ENCODE data around the gene ID3. TPM values are rescaled to one million over a fixed set of nuclear protein-coding genes. Genes with fewer than 3 reads are reported as not detected.

Gene ID3
- total and polyA plus RNA-seq, 7 experiments from 2014 or later, result 13.0 to 89.4 (median 28.3) TPM

- H3K4me3 Mint-ChIP-seq, result peak overlapping the region in 6 of 10 donors; percentile 3 to 97 (median 30)
- peaks cover 35 to 72% (median 66%) of the 10 kb centered on the region in 7 donors for H3K4me1 Mint-ChIP-seq
- H3K27ac Mint-ChIP-seq, result peak overlapping the region in 8 of 9 donors; percentile 8 to 96 (median 42)
- intact Hi-C loops (cut with micrococcal nuclease), result no loop called here
- no peaks in the 10 kb centered on the region for H3K9me3 ChIP-seq (ENCODE audit: control insufficient read depth in 2 of 3, low read length in 3 of 3)
- ChIA-PET POLR2A (interaction anchor here (1.2 to 57.7 kb wide), 3 partner anchors 17 to 58 kb away, joined by 10 to 1267 read pairs (median 261); no protein-coding TSS in a partner anchor), CTCF (interaction anchor here (25.8 kb wide), 1 partner anchor 72 kb away, joined by 643 read pairs; no protein-coding TSS in a partner anchor)
- no peaks in the 10 kb centered on the region for H3K9me3 Mint-ChIP-seq
- no peak for ATAC-seq
- peaks cover 0 to 62% (median 0%) of the 10 kb centered on the region in 5 donors for H3K27me3 Mint-ChIP-seq
- no peaks in the 10 kb centered on the region for H3K27me3 ChIP-seq (ENCODE audit: control insufficient read depth in 2 of 2, insufficient read depth in 2 of 2, low read length in 2 of 2)
- no peak for DNase-seq
- H3K36me3 Mint-ChIP-seq, result peaks cover 0 to 5% (median 4%) of the 10 kb centered on the region in 5 donors
- no peak overlapping the region for H3K27ac ChIP-seq (ENCODE audit: low read depth, low read length)
- no peak overlapping the region for H3K4me3 ChIP-seq (ENCODE audit: low read length)
- H3K36me3 ChIP-seq (ENCODE audit: control insufficient read depth in 2 of 3, insufficient read depth in 3 of 3, low read length in 3 of 3), result peaks cover 0 to 10% (median 0%) of the 10 kb centered on the region in 3 experiments
- H3K4me1 ChIP-seq (ENCODE audit: control insufficient read depth in 2 of 2, insufficient read depth in 2 of 2, low read length in 2 of 2), result peaks cover 6 to 29% of the 10 kb centered on the region in 2 donors
These were observed 1.9 kb upstream of the ID3 start for GRCh38 chr1:23561076-23561812.

- ATAC-seq, result no peak
- Histone ChIP-seq H3K4me3 (ENCODE audit: low read length) (peak overlapping the region; percentile 94), H3K4me1 (ENCODE audit: control insufficient read depth in 2 of 2, insufficient read depth in 2 of 2, low read length in 2 of 2) (peaks cover 13 to 40% of the 10 kb centered on the region in 2 donors), H3K9me3 (ENCODE audit: control insufficient read depth in 2 of 3, low read length in 3 of 3) (no peaks in the 10 kb centered on the region), H3K36me3 (ENCODE audit: control insufficient read depth in 2 of 3, insufficient read depth in 3 of 3, low read length in 3 of 3) (peaks cover 0 to 10% (median 0%) of the 10 kb centered on the region in 3 experiments), H3K27me3 (ENCODE audit: control insufficient read depth in 2 of 2, insufficient read depth in 2 of 2, low read length in 2 of 2) (no peaks in the 10 kb centered on the region), H3K27ac (ENCODE audit: low read depth, low read length) (peak overlapping the region; percentile 91)
- intact Hi-C loops (cut with micrococcal nuclease), result loop anchor here (1.0 to 10.0 kb wide), 10 partner anchors 8 to 185 kb away; partner anchors contain the start of genes ASAP3 (in 1 of the 2), E2F2 (in 1 of the 2) and ELOA (in 1 of the 2)
- H3K9me3 Mint-ChIP-seq, result no peaks in the 10 kb centered on the region
- peak overlapping the region; percentile 85 to 98 (median 93) for H3K4me3 Mint-ChIP-seq
- no peak for DNase-seq
- H3K27me3 Mint-ChIP-seq, result peaks cover 0 to 51% (median 0%) of the 10 kb centered on the region in 5 donors
- H3K4me1 Mint-ChIP-seq, result peaks cover 39 to 77% (median 73%) of the 10 kb centered on the region in 7 donors
- ChIA-PET POLR2A (interaction anchor here (2.6 to 57.7 kb wide), 7 partner anchors 10 to 72 kb away, joined by 11 to 1267 read pairs (median 62); no protein-coding TSS in a partner anchor), CTCF (interaction anchor here (1.0 to 25.8 kb wide), 7 partner anchors 9 to 73 kb away, joined by 3 to 643 read pairs (median 8); no protein-coding TSS in a partner anchor)
- H3K27ac Mint-ChIP-seq, result peak overlapping the region; percentile 85 to 98 (median 91)
- H3K36me3 Mint-ChIP-seq, result peaks cover 0 to 5% (median 4%) of the 10 kb centered on the region in 5 donors
These were observed 862 bp upstream of the ID3 start for GRCh38 chr1:23559985-23560741.

- intact Hi-C loops (cut with micrococcal nuclease), result loop anchor here (1.0 to 10.0 kb wide), 10 partner anchors 9 to 186 kb away; partner anchors contain the start of genes ASAP3 (in 1 of the 2), E2F2 (in 1 of the 2) and ELOA (in 1 of the 2)
- ChIA-PET CTCF (interaction anchor here (0.6 to 25.8 kb wide), 8 partner anchors 13 to 74 kb away, joined by 3 to 643 read pairs (median 10); no protein-coding TSS in a partner anchor), POLR2A (interaction anchor here (0.9 to 57.7 kb wide), 12 partner anchors 8 to 74 kb away, joined by 3 to 1267 read pairs (median 22); no protein-coding TSS in a partner anchor)
- peaks cover 0 to 3% (median 0%) of the 10 kb centered on the region in 11 donors for H3K9me3 Mint-ChIP-seq
- Histone ChIP-seq H3K27ac (ENCODE audit: low read depth, low read length) (peak overlapping the region; percentile 91), H3K4me3 (ENCODE audit: low read length) (peak overlapping the region; percentile 94), H3K36me3 (ENCODE audit: control insufficient read depth in 2 of 3, insufficient read depth in 3 of 3, low read length in 3 of 3) (peaks cover 0 to 10% (median 0%) of the 10 kb centered on the region in 3 experiments), H3K27me3 (ENCODE audit: control insufficient read depth in 2 of 2, insufficient read depth in 2 of 2, low read length in 2 of 2) (no peaks in the 10 kb centered on the region), H3K4me1 (ENCODE audit: control insufficient read depth in 2 of 2, insufficient read depth in 2 of 2, low read length in 2 of 2) (peaks cover 21 to 46% of the 10 kb centered on the region in 2 donors), H3K9me3 (ENCODE audit: control insufficient read depth in 2 of 3, low read length in 3 of 3) (no peaks in the 10 kb centered on the region)
- peaks cover 0 to 5% (median 4%) of the 10 kb centered on the region in 5 donors for H3K36me3 Mint-ChIP-seq
- peaks cover 45 to 81% (median 77%) of the 10 kb centered on the region in 7 donors for H3K4me1 Mint-ChIP-seq
- ATAC-seq, result no peak
- H3K27me3 Mint-ChIP-seq, result peaks cover 0 to 46% (median 0%) of the 10 kb centered on the region in 5 donors
- DNase-seq, result peak in 1 of 9 donors; percentile 32
- peak overlapping the region; percentile 85 to 98 (median 91) for H3K27ac Mint-ChIP-seq
- H3K4me3 Mint-ChIP-seq, result peak overlapping the region; percentile 85 to 98 (median 93)
These were observed 497 bp downstream of the ID3 start for GRCh38 chr1:23558872-23559135.

- peaks cover 0 to 5% (median 4%) of the 10 kb centered on the region in 5 donors for H3K36me3 Mint-ChIP-seq
- H3K9me3 Mint-ChIP-seq, result peaks cover 0 to 3% (median 0%) of the 10 kb centered on the region in 11 donors
- Histone ChIP-seq H3K27ac (ENCODE audit: low read depth, low read length) (peak overlapping the region; percentile 91), H3K9me3 (ENCODE audit: control insufficient read depth in 2 of 3, low read length in 3 of 3) (no peaks in the 10 kb centered on the region), H3K4me3 (ENCODE audit: low read length) (peak overlapping the region; percentile 94), H3K27me3 (ENCODE audit: control insufficient read depth in 2 of 2, insufficient read depth in 2 of 2, low read length in 2 of 2) (no peaks in the 10 kb centered on the region), H3K4me1 (ENCODE audit: control insufficient read depth in 2 of 2, insufficient read depth in 2 of 2, low read length in 2 of 2) (peaks cover 21 to 51% of the 10 kb centered on the region in 2 donors), H3K36me3 (ENCODE audit: control insufficient read depth in 2 of 3, insufficient read depth in 3 of 3, low read length in 3 of 3) (peaks cover 0 to 10% (median 0%) of the 10 kb centered on the region in 3 experiments)
- DNase-seq (peak in 2 of 9 donors; percentile 22 to 51), ATAC-seq (no peak)
- H3K27ac Mint-ChIP-seq, result peak overlapping the region; percentile 85 to 98 (median 92)
- H3K4me1 Mint-ChIP-seq, result peaks cover 47 to 81% (median 77%) of the 10 kb centered on the region in 7 donors
- ChIA-PET POLR2A (interaction anchor here (0.6 to 57.7 kb wide), 15 partner anchors 9 to 914 kb away, joined by 3 to 1267 read pairs (median 11); partner anchors contain the start of gene PITHD1), CTCF (interaction anchor here (0.6 to 25.8 kb wide), 8 partner anchors 13 to 75 kb away, joined by 3 to 643 read pairs (median 10); no protein-coding TSS in a partner anchor)
- intact Hi-C loops (cut with micrococcal nuclease), result loop anchor here (2.0 to 10.0 kb wide), 5 partner anchors 18 to 186 kb away; partner anchors contain the start of genes E2F2 (in 1 of the 2) and ELOA (in 1 of the 2)
- peak overlapping the region; percentile 85 to 98 (median 93) for H3K4me3 Mint-ChIP-seq
- H3K27me3 Mint-ChIP-seq, result peaks cover 0 to 44% (median 0%) of the 10 kb centered on the region in 5 donors
These were observed 995 bp downstream of the ID3 start for GRCh38 chr1:23558140-23558871.

- Histone ChIP-seq H3K27me3 (ENCODE audit: control insufficient read depth in 2 of 2, insufficient read depth in 2 of 2, low read length in 2 of 2) (no peaks in the 10 kb centered on the region), H3K9me3 (ENCODE audit: control insufficient read depth in 2 of 3, low read length in 3 of 3) (no peaks in the 10 kb centered on the region), H3K27ac (ENCODE audit: low read depth, low read length) (peak overlapping the region; percentile 91), H3K36me3 (ENCODE audit: control insufficient read depth in 2 of 3, insufficient read depth in 3 of 3, low read length in 3 of 3) (peaks cover 0 to 10% (median 0%) of the 10 kb centered on the region in 3 experiments), H3K4me3 (ENCODE audit: low read length) (peak overlapping the region; percentile 94), H3K4me1 (ENCODE audit: control insufficient read depth in 2 of 2, insufficient read depth in 2 of 2, low read length in 2 of 2) (peaks cover 21 to 51% of the 10 kb centered on the region in 2 donors)
- ATAC-seq (no peak), DNase-seq (no peak)
- peak overlapping the region; percentile 85 to 98 (median 93) for H3K4me3 Mint-ChIP-seq
- intact Hi-C loops (cut with micrococcal nuclease), result loop anchor here (2.0 to 10.0 kb wide), 5 partner anchors 19 to 187 kb away; partner anchors contain the start of genes E2F2 (in 1 of the 2) and ELOA (in 1 of the 2)
- peak overlapping the region; percentile 63 to 98 (median 92) for H3K27ac Mint-ChIP-seq
- H3K9me3 Mint-ChIP-seq, result peaks cover 0 to 3% (median 0%) of the 10 kb centered on the region in 11 donors
- H3K27me3 Mint-ChIP-seq, result peaks cover 0 to 38% (median 0%) of the 10 kb centered on the region in 5 donors
- CTCF ChIA-PET, result interaction anchor here (1.6 to 25.8 kb wide), 7 partner anchors 12 to 75 kb away, joined by 5 to 643 read pairs (median 13); no protein-coding TSS in a partner anchor
- POLR2A ChIA-PET, result interaction anchor here (0.6 to 57.7 kb wide), 12 partner anchors 9 to 914 kb away, joined by 3 to 1267 read pairs (median 22); no protein-coding TSS in a partner anchor
- peaks cover 0 to 5% (median 4%) of the 10 kb centered on the region in 5 donors for H3K36me3 Mint-ChIP-seq
- H3K4me1 Mint-ChIP-seq, result peaks cover 46 to 77% (median 71%) of the 10 kb centered on the region in 7 donors
These were observed 1.7 kb downstream of the ID3 start for GRCh38 chr1:23557471-23558124.

Measured in naive thymus-derived CD4-positive, alpha-beta T cell (primary cell).